Inflammatory macrophage treated with lipopolysaccharide for 4 hours (primary cell): ENCODE results near the gene RFX5.
"Not testable (repeated sequence)": the region's sequence is repeated elsewhere in the genome, so short reads cannot be mapped to it uniquely, and the experiment has no call there.

Source experiments
- DNase-seq: peaks from one replicate; pipeline ENCODE4 v3.0.0-alpha.2; 2020

The RFX5 gene

GRCh38 chr1:151361883-151362282 lies 14.8 kb upstream of the RFX5 start:
- DNase-seq = no peak

- DNase-seq = no peak
Observed at GRCh38 chr1:151356696-151357095, 9.6 kb upstream of the RFX5 start.

DNA sequence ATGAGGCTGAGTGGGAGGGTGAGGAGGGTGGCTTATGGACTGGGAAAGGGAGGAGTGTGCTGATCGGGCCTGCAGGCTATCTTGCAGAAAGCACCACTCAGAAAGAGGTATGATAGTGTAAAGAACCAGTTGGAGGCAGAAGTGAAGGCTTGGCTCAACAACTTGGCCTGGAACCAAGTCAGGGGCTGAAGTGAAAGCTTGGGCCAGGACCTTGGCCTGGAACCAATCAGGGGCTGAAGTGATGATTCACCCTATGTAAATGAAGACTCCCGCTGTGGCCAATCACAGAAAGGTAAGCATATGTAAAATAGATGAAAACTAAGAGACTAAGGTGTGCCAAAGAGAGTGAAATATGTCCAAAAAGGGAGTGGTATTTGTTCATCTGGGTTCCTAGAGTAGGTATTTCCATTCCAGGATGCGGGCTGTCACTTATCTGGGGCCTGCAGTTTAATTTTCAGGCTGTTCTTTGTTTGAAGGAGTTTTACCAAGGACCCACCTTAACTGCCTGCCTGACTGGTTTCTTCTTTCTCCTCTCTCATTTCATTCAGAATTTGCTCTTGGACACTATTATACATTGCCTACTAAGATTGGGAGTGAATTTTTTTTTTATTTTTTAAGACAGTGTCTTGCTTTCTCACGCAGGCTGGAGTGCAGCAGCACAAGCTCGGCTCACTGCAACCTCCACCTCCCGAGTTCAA lies 5.1 kb upstream of the RFX5 start:
- peak; percentile 14 for DNase-seq

DNA sequence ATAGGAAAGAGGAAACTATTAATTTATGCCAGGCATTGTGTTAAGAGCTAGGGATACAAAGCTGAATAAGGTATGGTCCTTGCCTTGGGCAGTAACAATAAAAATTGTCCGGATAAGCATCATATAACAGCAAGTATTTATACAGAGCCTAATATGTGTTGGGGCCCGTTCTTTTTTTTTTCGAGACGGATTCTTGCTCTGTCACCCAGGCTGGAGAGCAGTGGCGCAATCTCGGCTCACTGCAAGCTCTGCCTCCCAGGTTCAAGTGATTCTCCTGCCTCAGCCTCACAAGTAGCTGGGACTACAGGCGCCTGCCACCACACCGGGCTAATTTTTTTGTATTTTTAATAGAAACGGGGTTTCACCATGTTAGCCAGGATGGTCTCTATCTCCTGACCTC lies 3.3 kb upstream of the RFX5 start:
- DNase-seq = not testable (repeated sequence)

DNA sequence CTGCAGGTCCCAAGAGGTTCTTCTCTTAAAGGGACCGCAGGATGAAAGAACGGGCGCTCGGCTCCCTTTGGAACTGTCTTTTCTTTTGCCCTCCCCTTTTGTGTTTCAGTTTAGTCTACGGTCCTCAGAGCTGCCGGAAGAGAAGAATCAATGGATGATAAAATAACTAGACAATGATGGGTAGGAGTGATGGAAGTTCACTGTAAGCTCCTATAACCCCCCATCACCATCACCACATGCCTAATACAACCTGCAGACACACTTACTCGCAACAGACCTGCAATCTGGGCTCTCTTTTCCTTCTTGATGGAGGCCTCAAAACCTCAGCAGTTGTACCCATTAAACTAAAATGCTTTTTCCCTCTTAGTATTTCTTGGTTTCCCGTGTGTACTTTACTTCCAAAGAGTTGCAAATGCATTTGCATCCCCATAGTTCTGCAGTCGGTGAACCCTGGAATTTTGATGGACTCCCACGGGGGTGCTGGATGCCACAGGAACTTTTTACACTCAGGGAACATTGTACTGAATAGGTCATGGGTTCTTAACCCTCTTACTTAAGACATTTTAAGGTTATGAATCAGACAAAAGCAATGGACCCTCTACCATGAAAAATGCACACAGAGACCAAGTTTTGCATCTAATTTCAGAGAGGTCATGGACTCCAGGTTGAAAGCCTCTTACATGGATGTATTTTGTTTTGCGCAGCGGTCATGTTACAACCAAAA lies 633 bp upstream of the RFX5 start:
- DNase-seq = no peak

DNA sequence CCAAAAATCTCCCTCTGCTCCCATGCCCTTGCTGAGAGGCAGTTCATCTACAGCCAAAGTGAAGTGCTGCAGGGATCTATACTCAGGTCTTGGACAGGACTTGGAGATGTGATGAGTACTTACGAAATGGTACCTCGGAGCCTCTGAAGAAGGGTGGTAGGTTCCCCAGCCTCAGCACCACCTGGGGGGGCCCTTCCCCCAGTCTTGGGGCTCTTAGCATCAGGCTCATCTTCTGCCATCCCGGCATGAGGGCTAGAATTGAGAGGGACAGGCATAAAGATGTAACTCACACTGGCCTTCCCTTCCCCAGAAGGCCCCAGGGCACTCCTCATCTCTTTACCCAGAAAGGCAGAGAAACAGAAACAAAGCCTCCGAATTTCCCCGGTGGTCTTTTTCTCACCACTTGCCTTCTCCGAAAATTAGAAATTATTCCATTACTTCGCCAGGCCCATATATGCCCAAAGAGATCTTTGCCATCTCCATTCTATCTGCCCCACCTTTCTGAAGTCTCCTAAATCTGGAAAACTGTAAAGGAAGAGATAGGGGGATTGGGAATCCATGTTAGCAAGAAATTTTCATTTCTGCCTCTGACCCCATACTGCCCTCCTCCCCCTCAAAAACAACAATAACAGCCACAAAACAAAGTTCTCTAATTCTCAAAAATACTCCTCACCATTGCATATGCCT lies 827 bp downstream of the RFX5 start:
- DNase-seq = no peak

DNA sequence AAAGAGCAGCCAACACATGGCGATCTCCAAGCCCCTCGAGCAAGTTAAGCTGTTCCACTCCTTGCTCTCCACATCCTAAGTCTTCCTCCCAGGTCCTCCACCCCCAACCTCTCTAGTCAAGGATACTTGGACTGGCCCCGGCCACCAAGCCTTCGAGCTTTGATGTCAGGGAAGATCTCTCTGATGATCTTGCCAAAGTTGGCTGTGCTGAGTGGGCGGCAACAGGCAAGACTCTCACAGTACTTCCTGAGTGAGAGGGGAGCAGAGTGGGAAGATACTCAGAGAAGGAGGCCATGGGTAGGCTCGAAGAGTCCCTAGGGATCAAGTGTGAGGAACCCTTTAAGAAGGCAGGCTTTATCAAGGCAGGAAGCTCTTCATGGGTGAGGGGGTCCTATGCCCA lies 2.8 kb downstream of the RFX5 start:
- peak; percentile 22 for DNase-seq

DNA sequence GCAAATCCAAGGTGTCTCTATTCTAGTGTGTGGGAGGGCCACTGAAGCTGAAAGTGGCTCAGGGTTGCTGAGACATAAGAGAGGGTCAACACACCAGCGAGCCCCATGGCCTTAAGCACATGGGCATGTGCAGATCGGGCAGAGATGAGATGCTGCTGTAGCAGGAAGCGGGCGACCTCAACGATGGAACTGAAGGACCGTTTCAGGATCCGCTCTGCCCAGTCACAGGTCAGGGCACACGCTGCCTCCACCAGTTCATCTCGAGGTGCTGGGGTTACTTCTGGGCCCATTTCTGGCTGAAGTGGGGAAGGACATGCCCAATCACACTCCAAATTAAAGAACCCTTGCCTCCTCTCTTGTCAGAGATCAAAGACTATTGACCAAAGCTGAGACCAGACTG lies 3.5 kb downstream of the RFX5 start:
- DNase-seq = no peak

- no peak for DNase-seq
Observed at GRCh38 chr1:151342569-151342968, 4.5 kb downstream of the RFX5 start.

- DNase-seq = no peak
Observed at GRCh38 chr1:151342021-151342420, 5.0 kb downstream of the RFX5 start.

- DNase-seq = peak; percentile 85
Observed at GRCh38 chr1:151340870-151341754, 5.9 kb downstream of the RFX5 start.

GRCh38 chr1:151336556-151336955 lies 10.5 kb downstream of the RFX5 start:
- DNase-seq = peak; percentile 59

- DNase-seq = no peak
Observed at GRCh38 chr1:151334822-151335221, 12.2 kb downstream of the RFX5 start.

DNA sequence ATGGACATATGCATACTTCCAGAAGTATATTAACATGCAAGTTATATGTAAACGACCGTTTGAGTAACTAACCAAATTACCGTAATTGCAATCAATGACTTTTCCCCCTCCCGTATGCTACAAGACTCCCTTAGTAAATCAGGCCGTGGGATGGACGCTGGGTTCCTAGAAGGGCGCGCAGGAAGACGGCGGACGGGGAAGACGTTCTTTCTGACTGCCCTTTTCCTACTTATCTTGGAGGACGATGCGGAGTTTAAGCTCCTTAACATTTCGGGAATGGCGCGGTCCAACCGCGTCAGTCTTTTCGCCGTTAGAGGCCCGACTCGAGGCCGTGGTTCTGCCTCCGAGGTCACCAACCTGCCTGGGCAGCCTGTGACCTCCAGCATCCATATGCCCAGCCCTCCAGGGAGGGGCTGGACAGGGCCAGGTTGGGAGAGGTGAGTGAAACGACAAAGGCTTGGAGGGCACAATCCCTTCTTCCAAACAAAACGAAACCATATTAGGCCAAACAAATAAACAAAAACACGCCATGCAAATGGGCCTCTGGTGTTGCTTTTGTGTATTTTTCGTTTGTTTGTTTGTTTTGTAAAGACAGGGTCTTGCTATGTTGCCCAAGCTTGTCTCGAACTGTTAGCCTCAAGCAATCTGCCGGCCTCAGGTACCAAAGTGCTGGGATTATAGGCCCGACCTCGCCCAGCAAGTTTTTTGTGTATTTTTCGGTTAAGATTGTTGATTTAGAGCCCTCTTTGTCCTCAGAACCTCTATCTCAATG lies 19.0 kb downstream of the RFX5 start:
- no peak for DNase-seq

GRCh38 chr1:151327223-151327902 lies 19.7 kb downstream of the RFX5 start, which contains the start of gene PI4KB:
Gene PI4KB, minus strand, starts transcription at chr1:151327416. Its CDS starts 10,935 bp downstream, at chr1:151316481.
- DNase-seq = peak; percentile 98

- DNase-seq = peak; percentile 91
Observed at GRCh38 chr1:151326619-151327222, 20.3 kb downstream of the RFX5 start.

GRCh38 chr1:151325646-151326429 lies 21.2 kb downstream of the RFX5 start:
- DNase-seq = no peak

DNA sequence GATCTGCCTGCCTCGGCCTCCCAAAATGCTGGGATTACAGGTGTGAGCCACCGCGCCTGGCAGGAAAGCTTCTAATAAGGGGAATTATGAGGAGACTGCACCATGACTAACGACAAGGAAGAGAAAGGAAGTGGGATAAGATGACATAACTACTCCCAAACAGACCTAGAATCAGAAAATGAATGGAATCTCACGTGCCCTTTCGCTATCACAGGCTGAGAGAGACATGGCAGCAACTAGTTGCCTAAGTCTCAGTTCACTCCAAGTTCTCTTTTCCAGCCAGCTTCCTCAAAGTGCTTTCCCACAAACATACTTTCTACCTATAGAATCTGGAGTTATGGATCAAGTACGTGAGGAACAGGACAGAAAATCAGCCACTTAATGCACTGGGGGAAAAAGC lies 21.8 kb downstream of the RFX5 start:
- peak; percentile 79 for DNase-seq

- no peak for DNase-seq
Observed at GRCh38 chr1:151324390-151324930, 22.6 kb downstream of the RFX5 start.

DNA sequence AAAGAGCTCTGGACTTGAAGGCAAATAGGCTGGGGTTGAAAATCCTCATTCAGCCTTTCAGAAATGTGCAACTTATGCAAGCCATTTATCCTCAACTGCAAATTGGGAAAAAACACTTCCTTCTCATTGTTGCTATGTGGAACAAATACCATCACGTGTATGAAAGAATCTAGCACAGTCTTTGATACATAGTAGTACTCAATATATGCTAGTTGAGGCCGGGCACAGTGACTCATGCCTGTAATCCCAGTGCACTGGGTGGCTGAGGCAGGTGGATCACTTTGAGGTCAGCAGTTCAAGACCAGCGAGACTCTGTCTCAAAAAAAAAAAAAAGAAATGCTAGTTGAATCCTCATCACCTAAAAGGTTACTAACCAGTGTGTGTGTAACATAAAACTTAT lies 28.1 kb downstream of the RFX5 start:
- no peak for DNase-seq
